ENCODE measurements around the gene FDXACB1. TPM values are rescaled to one million over a fixed set of nuclear protein-coding genes. Genes with fewer than 3 reads are reported as not detected.

The FDXACB1 gene
- total and polyA plus RNA-seq, 9 of the 15 experiments (the other 6 are each of a cell fraction or from before 2014, with no cell fraction given), result 3.2 to 7.5 (median 5.3) TPM

DNA sequence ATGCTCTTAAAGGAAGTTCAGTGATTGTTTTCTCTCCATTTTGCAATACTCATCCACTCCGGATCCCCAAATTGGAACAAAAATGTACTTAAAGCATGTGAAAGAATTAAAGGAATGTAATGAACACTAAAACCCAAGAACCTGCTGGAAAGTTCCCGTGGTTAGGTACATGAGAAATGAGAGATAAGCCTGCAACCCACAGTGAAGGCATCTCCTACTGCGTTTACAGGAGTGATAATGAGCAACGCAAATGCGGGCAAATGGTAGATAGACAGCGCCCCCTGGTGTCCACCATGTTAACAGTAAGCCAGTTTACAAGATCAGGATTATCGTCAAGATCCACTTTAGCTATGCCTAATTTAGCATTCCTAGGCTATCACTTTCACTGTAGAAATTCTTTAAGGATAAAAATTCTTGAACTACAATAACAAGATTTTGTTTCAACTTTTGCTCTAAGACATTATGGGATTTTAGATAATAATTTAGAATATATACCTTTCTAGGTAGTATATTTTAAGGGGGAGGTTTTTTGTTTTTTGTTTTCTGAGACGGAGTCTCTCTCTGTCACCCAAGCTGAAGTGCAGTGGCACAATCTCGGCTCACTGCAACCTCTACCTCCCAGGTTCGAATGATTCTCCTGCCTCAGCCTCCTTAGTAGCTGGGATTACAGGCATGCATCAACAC lies 37.5 kb downstream of the FDXACB1 start (continued):
- TF ChIP-seq ZNF785 (CRISPR knock-in tag; IDR thresholded peaks at IDR 0.05), result no peak
- TF ChIP-seq ID3 (CRISPR knock-in tag; IDR thresholded peaks at IDR 0.05), result no peak
- TF ChIP-seq ID3 (tag; IDR thresholded peaks at IDR 0.05), result no peak
- no peak for TF ChIP-seq KAT2B (IDR thresholded peaks at IDR 0.05; ENCODE audit: low read depth, low read length)
- TF ChIP-seq ZSCAN32 (CRISPR knock-in tag; IDR thresholded peaks at IDR 0.05), result no peak
- no peak for TF ChIP-seq HOXB6 (CRISPR knock-in tag; IDR thresholded peaks at IDR 0.05; ENCODE audit: borderline replicate concordance)
- TF ChIP-seq, protein P1, sequence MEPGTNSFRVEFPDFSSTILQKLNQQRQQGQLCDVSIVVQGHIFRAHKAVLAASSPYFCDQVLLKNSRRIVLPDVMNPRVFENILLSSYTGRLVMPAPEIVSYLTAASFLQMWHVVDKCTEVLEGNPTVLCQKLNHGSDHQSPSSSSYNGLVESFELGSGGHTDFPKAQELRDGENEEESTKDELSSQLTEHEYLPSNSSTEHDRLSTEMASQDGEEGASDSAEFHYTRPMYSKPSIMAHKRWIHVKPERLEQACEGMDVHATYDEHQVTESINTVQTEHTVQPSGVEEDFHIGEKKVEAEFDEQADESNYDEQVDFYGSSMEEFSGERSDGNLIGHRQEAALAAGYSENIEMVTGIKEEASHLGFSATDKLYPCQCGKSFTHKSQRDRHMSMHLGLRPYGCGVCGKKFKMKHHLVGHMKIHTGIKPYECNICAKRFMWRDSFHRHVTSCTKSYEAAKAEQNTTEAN (CRISPR knock-in tag; IDR thresholded peaks at IDR 0.05), result no peak
- TF ChIP-seq, protein P2, sequence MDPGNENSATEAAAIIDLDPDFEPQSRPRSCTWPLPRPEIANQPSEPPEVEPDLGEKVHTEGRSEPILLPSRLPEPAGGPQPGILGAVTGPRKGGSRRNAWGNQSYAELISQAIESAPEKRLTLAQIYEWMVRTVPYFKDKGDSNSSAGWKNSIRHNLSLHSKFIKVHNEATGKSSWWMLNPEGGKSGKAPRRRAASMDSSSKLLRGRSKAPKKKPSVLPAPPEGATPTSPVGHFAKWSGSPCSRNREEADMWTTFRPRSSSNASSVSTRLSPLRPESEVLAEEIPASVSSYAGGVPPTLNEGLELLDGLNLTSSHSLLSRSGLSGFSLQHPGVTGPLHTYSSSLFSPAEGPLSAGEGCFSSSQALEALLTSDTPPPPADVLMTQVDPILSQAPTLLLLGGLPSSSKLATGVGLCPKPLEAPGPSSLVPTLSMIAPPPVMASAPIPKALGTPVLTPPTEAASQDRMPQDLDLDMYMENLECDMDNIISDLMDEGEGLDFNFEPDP (CRISPR knock-in tag; IDR thresholded peaks at IDR 0.05), result no peak
- peak in 1 of 2 experiments; percentile 33; a peak in 1 of 4 replicates for TF ChIP-seq KDM1A (IDR thresholded peaks at IDR 0.05)
- TF ChIP-seq NCOA2 (IDR thresholded peaks at IDR 0.05; ENCODE audit: partially characterized antibody in 2 of 2), result no peak
- TF ChIP-seq, protein P3, sequence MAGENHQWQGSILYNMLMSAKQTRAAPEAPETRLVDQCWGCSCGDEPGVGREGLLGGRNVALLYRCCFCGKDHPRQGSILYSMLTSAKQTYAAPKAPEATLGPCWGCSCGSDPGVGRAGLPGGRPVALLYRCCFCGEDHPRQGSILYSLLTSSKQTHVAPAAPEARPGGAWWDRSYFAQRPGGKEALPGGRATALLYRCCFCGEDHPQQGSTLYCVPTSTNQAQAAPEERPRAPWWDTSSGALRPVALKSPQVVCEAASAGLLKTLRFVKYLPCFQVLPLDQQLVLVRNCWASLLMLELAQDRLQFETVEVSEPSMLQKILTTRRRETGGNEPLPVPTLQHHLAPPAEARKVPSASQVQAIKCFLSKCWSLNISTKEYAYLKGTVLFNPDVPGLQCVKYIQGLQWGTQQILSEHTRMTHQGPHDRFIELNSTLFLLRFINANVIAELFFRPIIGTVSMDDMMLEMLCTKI (IDR thresholded peaks at IDR 0.05; ENCODE audit: partially characterized antibody), result no peak
- TF ChIP-seq CTBP1 (IDR thresholded peaks at IDR 0.05; ENCODE audit: borderline replicate concordance), result peak; percentile 64; the same call in 1 of the 2 replicates
- TF ChIP-seq SMAD3 (CRISPR knock-in tag; conservative IDR thresholded peaks at IDR 0.05), result no peak
- TF ChIP-seq HMG20B (CRISPR knock-in tag; IDR thresholded peaks at IDR 0.05), result no peak
- no peak for TF ChIP-seq ZNF277 (CRISPR knock-in tag; IDR thresholded peaks at IDR 0.05; ENCODE audit: borderline replicate concordance)
- no peak for TF ChIP-seq ZNF280A (IDR thresholded peaks at IDR 0.05; ENCODE audit: low read depth, partially characterized antibody)
- no peak for TF ChIP-seq POLR2G (IDR thresholded peaks at IDR 0.05; ENCODE audit: low read depth, low read length)
- TF ChIP-seq, protein P4, sequence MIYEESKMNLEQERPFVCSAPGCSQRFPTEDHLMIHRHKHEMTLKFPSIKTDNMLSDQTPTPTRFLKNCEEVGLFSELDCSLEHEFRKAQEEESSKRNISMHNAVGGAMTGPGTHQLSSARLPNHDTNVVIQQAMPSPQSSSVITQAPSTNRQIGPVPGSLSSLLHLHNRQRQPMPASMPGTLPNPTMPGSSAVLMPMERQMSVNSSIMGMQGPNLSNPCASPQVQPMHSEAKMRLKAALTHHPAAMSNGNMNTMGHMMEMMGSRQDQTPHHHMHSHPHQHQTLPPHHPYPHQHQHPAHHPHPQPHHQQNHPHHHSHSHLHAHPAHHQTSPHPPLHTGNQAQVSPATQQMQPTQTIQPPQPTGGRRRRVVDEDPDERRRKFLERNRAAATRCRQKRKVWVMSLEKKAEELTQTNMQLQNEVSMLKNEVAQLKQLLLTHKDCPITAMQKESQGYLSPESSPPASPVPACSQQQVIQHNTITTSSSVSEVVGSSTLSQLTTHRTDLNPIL (CRISPR knock-in tag; IDR thresholded peaks at IDR 0.05), result no peak
- TF ChIP-seq MTA1 (IDR thresholded peaks at IDR 0.05; ENCODE audit: borderline replicate concordance), result no peak

Data from K562 (cell line).